NCI-H2081 treated with DMSO at 0.1 percent for 48 hours (cell line): Measurements from ENCODE around the gene ABCC11.
"Not testable (repeated sequence)": the region's sequence is repeated elsewhere in the genome, so short reads cannot be mapped to it uniquely, and the experiment has no call there.

Source experiments
- DNase-seq: peaks from one replicate; lab custom pipeline; 2025; lab: John Stamatoyannopoulos, UW

The ABCC11 gene

GRCh38 chr16:48201515-48202201, 45.7 kb downstream of the ABCC11 start:
- no peak for DNase-seq

GRCh38 chr16:48197294-48197693, 50.0 kb downstream of the ABCC11 start:
- DNase-seq = no peak

GRCh38 chr16:48194828-48195556, 52.3 kb downstream of the ABCC11 start:
- DNase-seq = peak; percentile 11

- no peak for DNase-seq
Observed at GRCh38 chr16:48193846-48194245, 53.5 kb downstream of the ABCC11 start.

GRCh38 chr16:48188449-48189102, 58.8 kb downstream of the ABCC11 start:
- DNase-seq = no peak

- no peak for DNase-seq
Observed at GRCh38 chr16:48187779-48188178, 59.6 kb downstream of the ABCC11 start.

GRCh38 chr16:48184681-48185080, 62.7 kb downstream of the ABCC11 start:
- no peak for DNase-seq

GRCh38 chr16:48182979-48183537, 64.3 kb downstream of the ABCC11 start:
- DNase-seq = no peak

- DNase-seq = not testable (repeated sequence)
Observed at GRCh38 chr16:48181746-48182520, 65.4 kb downstream of the ABCC11 start.

- DNase-seq = no peak
Observed at GRCh38 chr16:48180868-48181480, 66.4 kb downstream of the ABCC11 start.

- no peak for DNase-seq
Observed at GRCh38 chr16:48176635-48177408, 70.5 kb downstream of the ABCC11 start.

- no peak for DNase-seq
Observed at GRCh38 chr16:48173889-48174288, 73.5 kb downstream of the ABCC11 start.

GRCh38 chr16:48172682-48173081, 74.7 kb downstream of the ABCC11 start:
- no peak for DNase-seq

GRCh38 chr16:48169896-48170295, 77.4 kb downstream of the ABCC11 start:
- no peak for DNase-seq

- no peak for DNase-seq
Observed at GRCh38 chr16:48168075-48168474, 79.3 kb downstream of the ABCC11 start.

- DNase-seq = not testable (repeated sequence)
Observed at GRCh38 chr16:48166617-48167016, 80.7 kb downstream of the ABCC11 start.

GRCh38 chr16:48165961-48166578, 81.3 kb downstream of the ABCC11 start:
- DNase-seq = no peak

GRCh38 chr16:48164907-48165715, 82.2 kb downstream of the ABCC11 start:
- DNase-seq = no peak

GRCh38 chr16:48162839-48163410, 84.4 kb downstream of the ABCC11 start:
- DNase-seq = no peak
